HuH-7.5 (cell line): ENCODE data around the gene MLNR.

ENCODE experiments used
- DNase-seq: peaks from one replicate; pipeline ENCODE4 v3.0.0; 2011; ENCODE audit warnings: low spot score

MLNR gene

DNA sequence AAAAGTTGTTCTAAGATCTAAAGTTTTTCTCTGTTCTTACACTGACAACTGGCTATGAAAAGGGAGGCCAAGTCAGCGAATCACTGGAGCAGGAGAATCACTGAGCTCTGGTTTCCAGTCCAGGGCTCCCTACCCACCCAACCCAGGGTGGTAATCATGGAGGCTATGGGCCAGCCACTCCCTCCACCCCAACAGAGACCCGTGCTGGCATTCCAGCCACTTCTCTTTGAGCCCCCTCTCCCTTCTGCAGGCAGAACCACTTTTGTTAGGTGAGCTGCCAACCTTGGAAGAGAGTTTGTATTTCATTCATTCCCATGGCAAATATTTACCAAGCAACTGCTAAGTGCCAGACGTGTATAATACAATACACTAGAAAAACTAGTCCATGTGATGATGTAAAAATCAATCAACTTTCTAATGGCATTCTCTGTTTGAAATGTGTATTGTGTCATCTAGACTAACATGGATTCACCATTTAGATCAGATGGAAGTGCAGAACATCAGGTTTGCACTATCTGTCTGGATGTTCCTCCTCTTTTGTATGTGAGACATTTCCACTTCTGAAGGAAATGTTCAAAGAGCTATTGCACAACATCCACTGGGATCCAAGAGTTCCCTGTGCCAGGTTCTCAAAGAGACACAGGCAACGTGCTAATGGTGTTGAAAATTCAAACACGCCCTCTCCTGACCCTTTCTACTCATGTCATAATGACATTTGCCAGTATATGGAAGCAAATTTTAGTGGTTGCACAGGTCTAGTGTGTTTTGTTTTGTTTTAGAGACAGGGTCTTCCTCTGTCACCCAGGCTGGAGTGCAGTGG, 5.3 kb downstream of the MLNR start:
- DNase-seq, result no peak

DNA sequence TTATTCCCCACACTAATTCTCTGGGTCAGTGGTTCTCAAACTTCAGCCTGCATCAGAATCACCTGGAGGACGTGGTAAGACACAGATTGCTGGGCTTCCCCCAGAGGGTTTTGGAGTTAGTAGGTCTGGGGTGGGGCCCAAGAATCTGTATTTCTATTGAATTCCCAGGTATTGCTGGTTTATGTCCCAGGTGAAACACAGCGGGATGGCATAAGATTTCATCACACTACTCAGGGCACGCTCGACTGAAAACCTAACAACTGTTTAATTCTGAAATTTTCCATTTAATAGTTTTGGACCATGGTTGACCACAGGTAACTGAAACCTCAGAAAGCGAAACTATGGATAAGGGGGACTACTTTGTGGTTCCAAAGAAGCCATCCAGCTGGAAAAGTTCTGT, 6.5 kb downstream of the MLNR start:
- no peak for DNase-seq

- no peak for DNase-seq
Observed at GRCh38 chr13:49234741-49235140, 14.6 kb downstream of the MLNR start.

DNA sequence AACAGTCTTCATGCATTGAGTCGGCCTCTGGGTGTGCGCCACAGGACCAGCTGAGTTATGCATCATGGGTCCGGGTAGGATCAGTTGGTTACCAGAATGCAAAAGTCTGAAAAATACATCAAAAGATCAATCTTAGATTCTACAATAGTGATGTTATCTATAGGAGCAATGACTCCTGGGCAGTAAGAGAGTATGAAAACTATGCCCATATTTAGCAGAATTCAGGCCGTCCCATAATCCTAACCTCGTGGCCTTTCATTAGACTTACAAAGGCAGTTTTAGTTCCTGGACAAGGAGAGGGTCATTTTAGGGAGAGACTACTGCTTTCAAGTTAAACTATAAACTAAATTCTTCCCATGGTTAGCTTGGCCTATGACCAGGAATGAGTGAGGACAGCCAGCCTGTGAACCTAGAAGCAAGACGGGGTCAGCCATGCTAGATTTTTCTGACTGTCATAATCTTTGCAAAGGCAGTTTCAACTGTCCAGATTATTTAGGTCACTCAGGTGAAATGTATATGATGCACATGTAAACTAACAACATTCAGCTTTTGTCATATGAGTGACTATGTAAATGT, 15.8 kb downstream of the MLNR start:
- DNase-seq, result no peak

DNA sequence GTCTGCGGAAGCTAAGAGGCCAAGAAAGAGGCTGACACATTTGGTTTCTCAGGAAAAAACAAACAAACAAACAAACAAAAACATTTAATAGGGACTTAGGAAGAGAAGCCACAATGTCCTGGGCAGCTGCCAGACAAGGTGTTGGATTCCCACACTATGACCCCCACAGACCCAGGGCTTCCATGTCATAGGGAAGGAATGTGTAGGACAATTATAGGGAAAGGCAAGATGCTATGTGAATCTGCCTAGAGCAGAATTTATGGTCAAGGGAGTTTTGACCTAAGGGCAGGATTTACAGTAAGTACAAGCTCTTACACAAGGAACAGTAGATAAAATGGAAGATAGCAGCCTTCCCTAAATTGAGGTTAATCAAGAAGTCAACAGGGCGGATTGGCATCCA, 18.5 kb downstream of the MLNR start:
- no peak for DNase-seq

DNA sequence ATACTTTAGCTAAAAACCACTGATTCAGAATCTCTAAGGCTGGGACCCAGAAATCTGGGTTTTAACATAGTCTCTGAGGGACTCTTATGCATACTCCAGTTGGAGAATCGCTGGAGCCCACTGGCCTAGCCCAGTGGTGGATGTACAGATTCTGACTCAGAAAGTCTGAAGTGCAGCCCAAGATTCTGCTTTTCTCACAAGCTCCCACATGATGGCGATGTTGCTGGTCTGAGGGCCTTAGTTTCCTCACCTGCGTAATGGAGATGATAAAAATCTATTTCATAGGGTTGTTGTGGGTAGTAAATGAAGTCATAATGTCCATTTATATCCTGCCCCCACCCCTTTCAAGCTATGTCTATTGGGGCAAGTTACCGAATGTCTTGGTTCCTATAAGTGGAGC, 19.9 kb downstream of the MLNR start:
- no peak for DNase-seq

DNA sequence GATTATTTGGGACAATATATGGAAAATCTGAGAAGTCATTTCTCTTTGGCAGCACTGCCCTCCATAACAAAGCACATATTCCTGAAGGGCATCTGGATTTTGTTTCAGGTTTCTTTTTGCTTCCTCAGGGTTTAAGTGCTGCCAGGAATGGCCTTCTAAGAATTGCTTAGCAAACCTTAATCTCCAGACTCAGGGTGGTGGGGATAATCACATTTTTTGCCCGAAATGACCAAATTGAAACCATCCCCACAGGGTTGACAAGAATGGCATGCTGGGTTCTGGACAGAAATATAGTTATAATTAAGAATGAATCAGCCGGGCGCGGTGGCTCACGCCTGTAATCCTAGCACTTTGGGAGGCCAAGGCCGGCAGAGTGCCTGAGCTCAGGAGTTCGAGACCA, 21.2 kb downstream of the MLNR start:
- no peak for DNase-seq

DNA sequence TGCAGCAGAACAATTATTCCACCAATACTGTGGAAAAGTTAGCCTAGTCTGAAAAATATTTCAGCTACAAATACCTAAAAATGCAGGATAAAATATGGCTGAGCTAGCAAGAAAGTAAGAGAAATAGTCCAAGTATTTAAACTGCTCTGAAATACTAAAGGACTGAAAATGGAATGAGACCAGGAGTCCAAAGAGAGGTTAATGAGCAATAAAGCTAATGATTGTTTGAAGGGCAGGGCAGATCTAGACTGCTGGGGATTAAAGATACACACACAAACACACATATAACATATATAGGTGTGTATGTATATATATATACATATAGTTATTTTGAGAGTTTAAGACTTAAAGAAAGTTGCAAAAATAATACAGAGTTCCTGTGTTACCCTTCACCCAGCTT, 25.0 kb downstream of the MLNR start:
- DNase-seq, result no peak

DNA sequence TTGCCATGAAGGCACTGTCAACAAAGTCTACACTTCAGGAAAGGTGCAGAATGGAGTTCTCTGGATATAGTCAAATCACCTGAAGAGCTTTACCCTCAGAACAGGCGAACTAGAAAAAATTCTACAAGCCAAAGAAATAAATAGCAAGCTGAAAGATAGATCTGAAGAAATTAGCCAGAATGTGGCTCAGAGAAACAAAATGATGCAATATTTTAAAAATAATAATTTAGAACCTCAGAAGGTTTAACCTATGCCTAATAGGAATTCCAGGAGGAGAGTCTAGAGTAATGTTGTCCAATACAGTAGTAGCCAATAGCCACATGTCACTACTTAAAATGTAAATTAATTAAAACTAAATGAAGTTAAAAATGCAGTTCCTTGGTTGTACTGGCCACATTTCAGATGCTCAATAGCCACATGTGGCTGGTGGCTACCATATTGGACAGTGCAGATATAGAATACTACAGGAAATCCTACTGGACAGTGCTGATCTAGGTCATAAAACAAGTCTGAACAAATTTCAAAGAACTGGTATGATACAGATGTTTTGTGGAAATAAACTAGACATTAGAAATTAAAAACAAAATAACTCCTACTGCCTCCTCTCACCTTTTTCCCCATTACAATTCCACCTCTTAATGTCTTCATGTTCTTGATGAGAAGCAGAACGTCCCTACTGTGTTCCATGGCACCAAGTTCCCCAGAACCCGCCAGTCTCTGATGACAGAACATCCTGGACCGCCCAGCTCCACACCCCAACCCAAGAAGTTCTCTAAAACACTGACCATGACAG, 26.9 kb downstream of the MLNR start:
- DNase-seq, result no peak

GRCh38 chr13:49247643-49248621, 27.8 kb downstream of the MLNR start, which contains the start of gene CDADC1:
Gene CDADC1, plus strand, starts transcription at chr13:49247925. Its CDS starts 113 bp downstream, at chr13:49248038.
- peak; percentile 69 for DNase-seq

- no peak for DNase-seq
Observed at GRCh38 chr13:49248622-49249002, 28.5 kb downstream of the MLNR start.

DNA sequence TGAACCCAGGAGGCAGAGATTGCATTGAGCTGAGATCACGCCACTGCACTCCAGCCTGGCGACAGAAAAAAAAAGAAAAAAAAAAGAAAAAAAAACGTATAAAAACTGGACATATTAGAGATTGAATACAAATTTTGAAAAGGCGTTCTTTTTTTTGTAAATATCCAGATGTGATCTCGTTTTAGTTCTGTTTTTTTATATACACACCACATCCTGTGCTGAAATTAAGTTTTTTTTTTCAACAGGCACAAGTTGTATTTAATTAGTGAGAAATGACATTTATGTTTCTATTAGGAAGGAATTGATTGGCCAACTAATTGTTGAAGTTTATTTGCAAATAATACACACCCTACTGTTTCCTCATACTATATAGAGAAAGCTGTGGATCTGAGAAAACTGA, 31.2 kb downstream of the MLNR start:
- no peak for DNase-seq

DNA sequence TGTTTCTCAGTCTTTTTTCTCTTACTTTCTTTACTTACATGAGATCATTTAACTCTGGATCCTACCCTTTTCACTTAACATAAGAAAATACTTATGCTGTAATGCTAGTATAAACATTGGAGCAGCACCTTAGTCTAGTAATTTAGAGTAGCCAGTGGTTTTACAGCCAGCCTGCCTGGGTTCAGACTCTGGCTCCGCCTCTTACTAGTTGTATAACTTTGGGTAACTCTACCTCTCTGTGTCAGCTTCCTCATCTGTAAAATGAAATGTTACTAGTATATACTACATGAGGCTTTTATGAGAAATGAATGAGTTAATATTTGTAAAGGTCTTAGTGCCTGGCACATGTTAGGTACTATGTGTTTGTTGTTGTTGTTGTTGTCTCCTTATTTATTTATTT, 33.2 kb downstream of the MLNR start:
- no peak for DNase-seq

DNA sequence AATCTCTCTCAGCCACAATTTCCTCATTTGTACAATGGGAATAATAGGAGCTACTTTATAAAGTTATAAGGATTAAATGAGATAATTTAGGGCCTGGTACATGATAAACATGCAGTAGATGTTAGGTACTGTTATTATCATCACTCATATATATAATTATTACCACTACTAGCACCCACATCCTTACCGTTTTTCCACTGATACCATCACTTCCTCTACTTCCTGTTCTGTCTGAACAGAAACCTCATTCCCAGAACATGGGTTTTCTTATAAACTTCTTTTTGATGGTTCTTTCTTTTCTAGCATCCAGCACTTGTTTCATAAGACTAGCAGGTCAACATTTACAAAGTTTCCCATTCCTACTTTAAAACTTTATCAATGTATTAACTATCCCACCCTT, 33.9 kb downstream of the MLNR start:
- no peak for DNase-seq

DNA sequence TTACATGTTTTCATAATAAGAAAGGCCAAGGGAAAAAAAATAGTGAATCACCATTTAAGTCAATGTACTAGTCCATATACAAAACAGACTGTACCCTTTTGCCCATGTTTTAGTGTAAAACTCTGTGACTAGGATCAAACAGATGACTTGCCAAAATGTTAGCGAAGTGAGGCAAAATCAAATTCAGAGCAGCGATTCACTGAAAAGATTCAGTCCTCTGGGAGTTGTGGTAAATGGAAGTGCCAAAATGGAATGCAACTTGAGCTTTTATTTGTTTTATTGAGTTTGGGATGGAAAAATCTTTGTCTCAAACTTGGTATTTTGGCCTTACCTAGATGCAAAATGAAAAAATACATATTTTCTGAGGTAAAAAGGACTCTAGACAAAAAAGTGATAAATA, 36.7 kb downstream of the MLNR start:
- DNase-seq, result no peak

- no peak for DNase-seq
Observed at GRCh38 chr13:49258089-49258796, 38.1 kb downstream of the MLNR start.

GRCh38 chr13:49259586-49259985, 39.4 kb downstream of the MLNR start:
- no peak for DNase-seq

- DNase-seq, result no peak
Observed at GRCh38 chr13:49262634-49263033, 42.5 kb downstream of the MLNR start.

GRCh38 chr13:49265822-49266221, 45.7 kb downstream of the MLNR start:
- DNase-seq, result no peak

GRCh38 chr13:49271264-49271663, 51.1 kb downstream of the MLNR start:
- no peak for DNase-seq
